Erythroblast (primary cell): ENCODE data around the gene CCDC40.

ENCODE experiments used
- GATA1 ChIP-seq: IDR thresholded peaks from 2 replicates; pipeline ENCODE4 v1.6.1; 2011; ENCODE audit warnings: low read depth, mild to moderate bottlenecking, control low read depth, low read length, moderate library complexity
- POLR2A ChIP-seq: IDR thresholded peaks from 2 replicates; pipeline ENCODE4 v1.6.1; 2011; ENCODE audit warnings: mild to moderate bottlenecking, low read length

GRCh38 chr17:80063830-80064585 lies 27.6 kb downstream of the CCDC40 start:
- TF ChIP-seq POLR2A (no peak), GATA1 (no peak)
